ENCODE results near the gene SLF2.
A peak's percentile ranks its signal among the peaks of the same experiment; 100 is the strongest.

The SLF2 gene, protein sequence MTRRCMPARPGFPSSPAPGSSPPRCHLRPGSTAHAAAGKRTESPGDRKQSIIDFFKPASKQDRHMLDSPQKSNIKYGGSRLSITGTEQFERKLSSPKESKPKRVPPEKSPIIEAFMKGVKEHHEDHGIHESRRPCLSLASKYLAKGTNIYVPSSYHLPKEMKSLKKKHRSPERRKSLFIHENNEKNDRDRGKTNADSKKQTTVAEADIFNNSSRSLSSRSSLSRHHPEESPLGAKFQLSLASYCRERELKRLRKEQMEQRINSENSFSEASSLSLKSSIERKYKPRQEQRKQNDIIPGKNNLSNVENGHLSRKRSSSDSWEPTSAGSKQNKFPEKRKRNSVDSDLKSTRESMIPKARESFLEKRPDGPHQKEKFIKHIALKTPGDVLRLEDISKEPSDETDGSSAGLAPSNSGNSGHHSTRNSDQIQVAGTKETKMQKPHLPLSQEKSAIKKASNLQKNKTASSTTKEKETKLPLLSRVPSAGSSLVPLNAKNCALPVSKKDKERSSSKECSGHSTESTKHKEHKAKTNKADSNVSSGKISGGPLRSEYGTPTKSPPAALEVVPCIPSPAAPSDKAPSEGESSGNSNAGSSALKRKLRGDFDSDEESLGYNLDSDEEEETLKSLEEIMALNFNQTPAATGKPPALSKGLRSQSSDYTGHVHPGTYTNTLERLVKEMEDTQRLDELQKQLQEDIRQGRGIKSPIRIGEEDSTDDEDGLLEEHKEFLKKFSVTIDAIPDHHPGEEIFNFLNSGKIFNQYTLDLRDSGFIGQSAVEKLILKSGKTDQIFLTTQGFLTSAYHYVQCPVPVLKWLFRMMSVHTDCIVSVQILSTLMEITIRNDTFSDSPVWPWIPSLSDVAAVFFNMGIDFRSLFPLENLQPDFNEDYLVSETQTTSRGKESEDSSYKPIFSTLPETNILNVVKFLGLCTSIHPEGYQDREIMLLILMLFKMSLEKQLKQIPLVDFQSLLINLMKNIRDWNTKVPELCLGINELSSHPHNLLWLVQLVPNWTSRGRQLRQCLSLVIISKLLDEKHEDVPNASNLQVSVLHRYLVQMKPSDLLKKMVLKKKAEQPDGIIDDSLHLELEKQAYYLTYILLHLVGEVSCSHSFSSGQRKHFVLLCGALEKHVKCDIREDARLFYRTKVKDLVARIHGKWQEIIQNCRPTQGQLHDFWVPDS
- long read RNA-seq, full-length matches to known transcripts = 24 of 50 reads
- long read RNA-seq, partial matches to known transcripts = 19 of 50 reads
- long read RNA-seq, other reads (novel, unspliced or antisense) = 7 of 50 reads

DNA sequence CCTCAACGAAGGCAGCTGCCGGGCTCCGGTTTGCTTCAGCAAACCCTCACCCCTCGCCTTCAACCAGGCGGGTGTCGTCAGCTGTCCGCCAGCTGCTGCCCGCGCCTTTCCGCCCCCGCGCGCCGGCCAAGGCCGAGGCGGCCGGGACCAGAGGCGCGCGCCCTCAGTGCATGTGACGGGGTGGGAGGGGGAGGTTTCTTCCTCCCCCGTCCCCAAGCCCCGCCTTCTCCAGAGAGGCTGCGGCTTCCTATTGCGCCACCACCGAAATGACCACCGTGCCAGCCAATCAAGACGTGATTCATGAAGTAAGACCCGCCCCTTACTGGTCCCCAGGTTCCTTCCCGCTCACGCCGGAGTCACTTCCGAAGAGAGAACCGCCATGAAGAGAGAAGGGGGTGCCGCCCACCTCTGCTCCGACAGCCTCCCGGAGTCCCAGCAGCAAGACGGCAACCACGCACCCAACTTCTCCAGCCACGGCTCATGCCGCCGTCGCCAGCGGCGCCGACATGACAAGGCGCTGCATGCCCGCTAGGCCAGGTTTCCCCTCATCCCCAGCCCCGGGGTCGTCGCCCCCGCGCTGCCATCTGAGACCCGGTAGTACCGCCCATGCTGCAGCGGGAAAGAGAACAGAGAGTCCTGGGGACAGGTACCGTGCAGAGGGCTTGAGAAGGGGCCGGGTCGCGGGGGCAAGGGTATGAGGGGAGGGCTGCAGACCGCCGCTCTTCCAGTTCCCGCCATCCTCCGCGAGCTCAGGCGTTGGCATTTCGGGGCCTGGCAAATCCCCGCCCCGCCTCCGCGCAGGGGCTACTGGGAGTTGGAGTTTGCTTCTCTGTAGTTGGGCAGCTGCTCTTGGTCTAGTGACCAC, at the start of gene SLF2:
TSS of gene SLF2 (plus strand) at position 359 of the 865 bp plus-strand sequence. CDS start at position 507, 148 bp downstream.
- peak; percentile 93 to 99 for DNase-seq (ENCODE audit: low read depth in 1 of 2, low spot score in 1 of 2)
- Histone ChIP-seq H3K27ac (replicated peaks) (peak within 1 kb of the TSS; percentile 91), H3K4me3 (replicated peaks; ENCODE audit: insufficient read depth, low read length) (peak within 1 kb of the TSS; percentile 100), H3K27me3 (ENCODE audit: insufficient read depth, poor library complexity, severe bottlenecking) (no peaks in the 10 kb centered on the region)
- TF ChIP-seq, protein P1, sequence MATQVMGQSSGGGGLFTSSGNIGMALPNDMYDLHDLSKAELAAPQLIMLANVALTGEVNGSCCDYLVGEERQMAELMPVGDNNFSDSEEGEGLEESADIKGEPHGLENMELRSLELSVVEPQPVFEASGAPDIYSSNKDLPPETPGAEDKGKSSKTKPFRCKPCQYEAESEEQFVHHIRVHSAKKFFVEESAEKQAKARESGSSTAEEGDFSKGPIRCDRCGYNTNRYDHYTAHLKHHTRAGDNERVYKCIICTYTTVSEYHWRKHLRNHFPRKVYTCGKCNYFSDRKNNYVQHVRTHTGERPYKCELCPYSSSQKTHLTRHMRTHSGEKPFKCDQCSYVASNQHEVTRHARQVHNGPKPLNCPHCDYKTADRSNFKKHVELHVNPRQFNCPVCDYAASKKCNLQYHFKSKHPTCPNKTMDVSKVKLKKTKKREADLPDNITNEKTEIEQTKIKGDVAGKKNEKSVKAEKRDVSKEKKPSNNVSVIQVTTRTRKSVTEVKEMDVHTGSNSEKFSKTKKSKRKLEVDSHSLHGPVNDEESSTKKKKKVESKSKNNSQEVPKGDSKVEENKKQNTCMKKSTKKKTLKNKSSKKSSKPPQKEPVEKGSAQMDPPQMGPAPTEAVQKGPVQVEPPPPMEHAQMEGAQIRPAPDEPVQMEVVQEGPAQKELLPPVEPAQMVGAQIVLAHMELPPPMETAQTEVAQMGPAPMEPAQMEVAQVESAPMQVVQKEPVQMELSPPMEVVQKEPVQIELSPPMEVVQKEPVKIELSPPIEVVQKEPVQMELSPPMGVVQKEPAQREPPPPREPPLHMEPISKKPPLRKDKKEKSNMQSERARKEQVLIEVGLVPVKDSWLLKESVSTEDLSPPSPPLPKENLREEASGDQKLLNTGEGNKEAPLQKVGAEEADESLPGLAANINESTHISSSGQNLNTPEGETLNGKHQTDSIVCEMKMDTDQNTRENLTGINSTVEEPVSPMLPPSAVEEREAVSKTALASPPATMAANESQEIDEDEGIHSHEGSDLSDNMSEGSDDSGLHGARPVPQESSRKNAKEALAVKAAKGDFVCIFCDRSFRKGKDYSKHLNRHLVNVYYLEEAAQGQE (IDR thresholded peaks at IDR 0.05; ENCODE audit: insufficient replicate concordance, low read depth) = no peak
- TF ChIP-seq GABPA (IDR thresholded peaks at IDR 0.05; ENCODE audit: low read depth) (peak; percentile 58), POLR2AphosphoS5 (IDR thresholded peaks at IDR 0.05; ENCODE audit: low read depth) (peak; percentile 83), SPI1 (IDR thresholded peaks at IDR 0.05; ENCODE audit: borderline replicate concordance, low read depth) (no peak)
- TF ChIP-seq, protein P2, sequence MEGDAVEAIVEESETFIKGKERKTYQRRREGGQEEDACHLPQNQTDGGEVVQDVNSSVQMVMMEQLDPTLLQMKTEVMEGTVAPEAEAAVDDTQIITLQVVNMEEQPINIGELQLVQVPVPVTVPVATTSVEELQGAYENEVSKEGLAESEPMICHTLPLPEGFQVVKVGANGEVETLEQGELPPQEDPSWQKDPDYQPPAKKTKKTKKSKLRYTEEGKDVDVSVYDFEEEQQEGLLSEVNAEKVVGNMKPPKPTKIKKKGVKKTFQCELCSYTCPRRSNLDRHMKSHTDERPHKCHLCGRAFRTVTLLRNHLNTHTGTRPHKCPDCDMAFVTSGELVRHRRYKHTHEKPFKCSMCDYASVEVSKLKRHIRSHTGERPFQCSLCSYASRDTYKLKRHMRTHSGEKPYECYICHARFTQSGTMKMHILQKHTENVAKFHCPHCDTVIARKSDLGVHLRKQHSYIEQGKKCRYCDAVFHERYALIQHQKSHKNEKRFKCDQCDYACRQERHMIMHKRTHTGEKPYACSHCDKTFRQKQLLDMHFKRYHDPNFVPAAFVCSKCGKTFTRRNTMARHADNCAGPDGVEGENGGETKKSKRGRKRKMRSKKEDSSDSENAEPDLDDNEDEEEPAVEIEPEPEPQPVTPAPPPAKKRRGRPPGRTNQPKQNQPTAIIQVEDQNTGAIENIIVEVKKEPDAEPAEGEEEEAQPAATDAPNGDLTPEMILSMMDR (IDR thresholded peaks at IDR 0.05; ENCODE audit: insufficient read depth, low read length) = no peak

- Histone ChIP-seq H3K27ac (replicated peaks) (no peak overlapping the region), H3K27me3 (ENCODE audit: insufficient read depth, poor library complexity, severe bottlenecking) (peaks cover 15% of the 10 kb centered on the region), H3K4me3 (replicated peaks; ENCODE audit: insufficient read depth, low read length) (no peak overlapping the region)
- no peak for DNase-seq (ENCODE audit: low read depth in 1 of 2, low spot score in 1 of 2)
- TF ChIP-seq, protein P1 (IDR thresholded peaks at IDR 0.05; ENCODE audit: insufficient replicate concordance, low read depth) = no peak
- TF ChIP-seq, protein P2 (IDR thresholded peaks at IDR 0.05; ENCODE audit: insufficient read depth, low read length) = no peak
- TF ChIP-seq POLR2AphosphoS5 (IDR thresholded peaks at IDR 0.05; ENCODE audit: low read depth) (no peak), SPI1 (IDR thresholded peaks at IDR 0.05; ENCODE audit: borderline replicate concordance, low read depth) (no peak), GABPA (IDR thresholded peaks at IDR 0.05; ENCODE audit: low read depth) (no peak)
Measured at GRCh38 chr10:100863433-100863832, 49.3 kb upstream of the SLF2 start.
